K562 (cell line): Measurements from ENCODE around the gene LRRC74B. TPM values are rescaled to one million over a fixed set of nuclear protein-coding genes. Genes with fewer than 3 reads are reported as not detected.

Source experiments
- ADNP ChIP-seq: fragments of 200-800 bp; sonication (Bioruptor generic); IDR thresholded peaks from 2 replicates; pipeline ENCODE4 v1.6.1; 2016; ENCODE audit warnings: missing genetic modification characterization, missing compliant biosample characterization
- CHD7 ChIP-seq: fragments of 200-600 bp; sonication (generic); IDR thresholded peaks from one replicate; pipeline ENCODE4 v1.6.1; 2012; ENCODE audit warnings: mild to moderate bottlenecking, low read depth, low read length, inconsistent platforms
- FOXJ3 ChIP-seq: sonication (generic); formaldehyde crosslinking; IDR thresholded peaks from 2 replicates; pipeline ENCODE4 v1.4.0; 2020; ENCODE audit warnings: mild to moderate bottlenecking, missing genetic modification reagents
- KLF10 ChIP-seq: fragments of 250-450 bp; sonication (Bioruptor Pico); IDR thresholded peaks from 2 replicates; pipeline ENCODE4 v1.6.1; 2021; ENCODE audit warnings: matching md5 sums
- MEIS2 ChIP-seq: fragments of 450-650 bp; IDR thresholded peaks from 2 replicates; pipeline ENCODE4 v1.6.1; 2014; ENCODE audit warnings: mild to moderate bottlenecking; ENCODE audit not compliant: partially characterized antibody
- MITF ChIP-seq: IDR thresholded peaks from 2 replicates; pipeline ENCODE4 v1.6.1; 2014; ENCODE audit warnings: antibody characterized with exemption
- MLX ChIP-seq, 2 experiments: fragments of 450-650 bp in 1 of 2; sonication (generic) in 1 of 2; formaldehyde crosslinking; conservative IDR thresholded peaks; 2 replicates each; pipeline versions ENCODE4 v1.4.0 to v1.8.1; 2020 to 2022; ENCODE audit warnings: mild to moderate bottlenecking in 1 of 2, missing genetic modification reagents in 1 of 2
- RB1 ChIP-seq: fragments of 450-650 bp; IDR thresholded peaks from 2 replicates; pipeline ENCODE4 v1.6.1; 2017; ENCODE audit warnings: low read depth, mild to moderate bottlenecking
- SAFB ChIP-seq: fragments of 200-400 bp; formaldehyde crosslinking; IDR thresholded peaks from 2 replicates; pipeline ENCODE4 v1.6.1; 2017; ENCODE audit warnings: low read depth, low read length, borderline replicate concordance
- SLC30A9 ChIP-seq: fragments of 250-450 bp; sonication (Bioruptor Pico); IDR thresholded peaks from 2 replicates; pipeline ENCODE4 v1.8.0; 2022; ENCODE audit warnings: mild to moderate bottlenecking, moderate library complexity
- TAF7 ChIP-seq: fragments of 450-650 bp; IDR thresholded peaks from 2 replicates; pipeline ENCODE4 v1.6.1; 2016; ENCODE audit warnings: missing genetic modification characterization, missing compliant biosample characterization
- U2AF1 ChIP-seq: fragments of 200-400 bp; formaldehyde crosslinking; optimal IDR thresholded peaks from 2 replicates; pipeline ENCODE3; 2017; ENCODE audit warnings: mild to moderate bottlenecking, low read depth, low read length, moderate library complexity
- ZNF280B ChIP-seq: fragments of 250-450 bp; sonication (Bioruptor Pico); IDR thresholded peaks from 2 replicates; pipeline ENCODE4 v1.5.1; 2021; ENCODE audit warnings: mild to moderate bottlenecking
- polyA plus RNA-seq, 8 experiments: library from polyadenylated mRNA; depleted of rRNA in 4 of 8; stranded (reverse) in 5 of 8; unstranded in 3 of 8; fragments of >200 nt; fragmentation: Nextera tagmentation in 2 of 8; fragmentation: Illumina TruSeq in 1 of 8; extraction: Ambion mirVana in 2 of 8; extraction: Trizol in 1 of 8; gene quantifications; 2 replicates each; pipeline versions ENCODE4 v1.2.1 to v1.2.3, GENCODE V29; 2011 to 2014; ENCODE audit warnings: inconsistent platforms in 1 of 8, missing spikeins in 1 of 8
- total RNA-seq, 7 experiments: library from RNA; depleted of rRNA in 6 of 7; stranded (reverse); fragments of >200 nt in 6 of 7; fragmentation: Illumina TruSeq in 2 of 7; extraction: Trizol in 2 of 7; gene quantifications; 2 replicates each; pipeline versions ENCODE4 v1.2.1 to v1.2.3, GENCODE V29; 2011 to 2021; ENCODE audit warnings: low replicate concordance in 1 of 7

LRRC74B gene
- total and polyA plus RNA-seq, 9 of the 15 experiments (the other 6 are each of a cell fraction or from before 2014, with no cell fraction given) = not detected

- TF ChIP-seq U2AF1 = no peak
- TF ChIP-seq MLX (CRISPR knock-in tag; conservative IDR thresholded peaks at IDR 0.05) = peak in 1 of 2 experiments; percentile 75; a peak in 1 of 4 replicates
- no peak for TF ChIP-seq TAF7
- no peak for TF ChIP-seq KLF10 (CRISPR knock-in tag)
- TF ChIP-seq MEIS2 = no peak
- TF ChIP-seq SLC30A9 (CRISPR knock-in tag) = no peak
- no peak for TF ChIP-seq ADNP (tag)
- TF ChIP-seq FOXJ3 (CRISPR knock-in tag) = no peak
- no peak for TF ChIP-seq MITF
- peak; percentile 84 for TF ChIP-seq CHD7
- TF ChIP-seq ZNF280B (CRISPR knock-in tag) = peak; percentile 4; the same call in 1 of the 2 replicates
- TF ChIP-seq RB1 = no peak
- TF ChIP-seq SAFB = peak; percentile 74; the same call in 1 of the 2 replicates
Observed at GRCh38 chr22:21102659-21103267, 57.0 kb downstream of the LRRC74B start (continued).
